Colonic mucosa (tissue), 4 donors: ENCODE measurements around the gene MEF2D. TPM values are rescaled to one million over a fixed set of nuclear protein-coding genes. Genes with fewer than 3 reads are reported as not detected.

Experiments
- DNase-seq: peaks from one replicate; pipeline ENCODE4 v3.0.0-alpha.2; 2020
- H3K27ac ChIP-seq: fragments of 200-600 bp; one replicate; pipeline ENCODE4 v1.8.0; 2021
- H3K27me3 ChIP-seq: fragments of 200-600 bp; one replicate; pipeline ENCODE4 v1.8.0; 2021
- H3K36me3 ChIP-seq: fragments of 200-600 bp; one replicate; pipeline ENCODE4 v1.8.0; 2021
- H3K4me1 ChIP-seq: fragments of 200-600 bp; one replicate; pipeline ENCODE4 v1.8.0; 2021; ENCODE audit warnings: mild to moderate bottlenecking
- H3K4me3 ChIP-seq: fragments of 200-600 bp; one replicate; pipeline ENCODE4 v1.8.0; 2021
- H3K9ac ChIP-seq, 2 donors: one replicate each; pipeline ENCODE4 v1.7.0; 2013; ENCODE audit warnings: control low read depth in 2 of 2, low read depth in 2 of 2, low read length in 2 of 2
- H3K9me3 ChIP-seq: fragments of 200-600 bp; one replicate; pipeline ENCODE4 v1.8.0; 2021
- intact Hi-C: fragments of 100-400 bp; cut with DNase I; formaldehyde crosslinking; loops from one replicate; pipeline ENCODE4 v1.14.1; 2022
- total RNA-seq, 2 donors: library from RNA; stranded (reverse); fragmentation: NEBNext Ultra II Directional in 1 of 2; extraction: Animal tissue kit (Norgen Biotek cat#: 25700) in 1 of 2; gene quantifications; one replicate each; pipeline ENCODE4 v1.2.1, GENCODE V29; 2021
- TF ChIP-seq, protein P1 (sequence below): fragments of 200-600 bp; IDR thresholded peaks from one replicate; pipeline ENCODE4 v1.8.0; 2022; ENCODE audit warnings: antibody characterized with exemption, mild to moderate bottlenecking
- donor health status: healthy.
- donor health status: DM: no; HTN: no; CAD: no.
- donor health status: DM: no; HTN: no; CAD: no.

The MEF2D gene
- total RNA-seq, 2 donors from 2014 or later = 32.3 to 49.9 TPM

DNA sequence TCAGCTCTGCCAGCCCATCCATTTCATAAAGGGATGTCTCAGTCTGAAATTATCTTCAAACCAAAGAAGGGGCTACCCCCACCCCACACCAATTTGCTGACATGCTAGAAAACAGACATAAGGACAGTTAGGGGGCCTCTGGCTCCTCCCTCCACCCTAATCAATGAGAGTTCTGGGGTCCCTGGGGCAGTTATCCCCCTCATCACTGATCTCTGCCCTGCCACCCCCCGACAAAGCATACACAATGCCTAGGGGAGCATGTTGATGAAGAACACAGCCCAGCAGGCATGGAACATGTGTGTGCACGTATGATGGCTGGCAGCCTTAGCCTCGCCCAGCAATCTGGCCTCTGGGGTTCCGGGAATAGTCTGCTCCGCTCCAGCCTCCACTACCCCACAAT lies 72.6 kb downstream of the MEF2D start:
- Histone ChIP-seq H3K9ac (no peak overlapping the region), H3K27me3 (peaks cover 53% of the 10 kb centered on the region), H3K36me3 (no peaks in the 10 kb centered on the region), H3K27ac (no peak overlapping the region), H3K4me1 (no peaks in the 10 kb centered on the region), H3K4me3 (no peak overlapping the region), H3K9me3 (no peaks in the 10 kb centered on the region)
- DNase-seq = no peak
- TF ChIP-seq, protein P1, sequence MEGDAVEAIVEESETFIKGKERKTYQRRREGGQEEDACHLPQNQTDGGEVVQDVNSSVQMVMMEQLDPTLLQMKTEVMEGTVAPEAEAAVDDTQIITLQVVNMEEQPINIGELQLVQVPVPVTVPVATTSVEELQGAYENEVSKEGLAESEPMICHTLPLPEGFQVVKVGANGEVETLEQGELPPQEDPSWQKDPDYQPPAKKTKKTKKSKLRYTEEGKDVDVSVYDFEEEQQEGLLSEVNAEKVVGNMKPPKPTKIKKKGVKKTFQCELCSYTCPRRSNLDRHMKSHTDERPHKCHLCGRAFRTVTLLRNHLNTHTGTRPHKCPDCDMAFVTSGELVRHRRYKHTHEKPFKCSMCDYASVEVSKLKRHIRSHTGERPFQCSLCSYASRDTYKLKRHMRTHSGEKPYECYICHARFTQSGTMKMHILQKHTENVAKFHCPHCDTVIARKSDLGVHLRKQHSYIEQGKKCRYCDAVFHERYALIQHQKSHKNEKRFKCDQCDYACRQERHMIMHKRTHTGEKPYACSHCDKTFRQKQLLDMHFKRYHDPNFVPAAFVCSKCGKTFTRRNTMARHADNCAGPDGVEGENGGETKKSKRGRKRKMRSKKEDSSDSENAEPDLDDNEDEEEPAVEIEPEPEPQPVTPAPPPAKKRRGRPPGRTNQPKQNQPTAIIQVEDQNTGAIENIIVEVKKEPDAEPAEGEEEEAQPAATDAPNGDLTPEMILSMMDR = no peak
- intact Hi-C loops = no loop called here

GRCh38 chr1:156425943-156426342 lies 74.6 kb downstream of the MEF2D start:
- no peak overlapping the region for H3K4me3 ChIP-seq
- intact Hi-C loops = no loop called here
- no peak for DNase-seq
- TF ChIP-seq, protein P1 = no peak
- peaks cover 7% of the 10 kb centered on the region for H3K4me1 ChIP-seq
- no peaks in the 10 kb centered on the region for H3K9me3 ChIP-seq
- no peak overlapping the region for H3K9ac ChIP-seq
- peaks cover 54% of the 10 kb centered on the region for H3K27me3 ChIP-seq
- no peaks in the 10 kb centered on the region for H3K36me3 ChIP-seq
- H3K27ac ChIP-seq = no peak overlapping the region

DNA sequence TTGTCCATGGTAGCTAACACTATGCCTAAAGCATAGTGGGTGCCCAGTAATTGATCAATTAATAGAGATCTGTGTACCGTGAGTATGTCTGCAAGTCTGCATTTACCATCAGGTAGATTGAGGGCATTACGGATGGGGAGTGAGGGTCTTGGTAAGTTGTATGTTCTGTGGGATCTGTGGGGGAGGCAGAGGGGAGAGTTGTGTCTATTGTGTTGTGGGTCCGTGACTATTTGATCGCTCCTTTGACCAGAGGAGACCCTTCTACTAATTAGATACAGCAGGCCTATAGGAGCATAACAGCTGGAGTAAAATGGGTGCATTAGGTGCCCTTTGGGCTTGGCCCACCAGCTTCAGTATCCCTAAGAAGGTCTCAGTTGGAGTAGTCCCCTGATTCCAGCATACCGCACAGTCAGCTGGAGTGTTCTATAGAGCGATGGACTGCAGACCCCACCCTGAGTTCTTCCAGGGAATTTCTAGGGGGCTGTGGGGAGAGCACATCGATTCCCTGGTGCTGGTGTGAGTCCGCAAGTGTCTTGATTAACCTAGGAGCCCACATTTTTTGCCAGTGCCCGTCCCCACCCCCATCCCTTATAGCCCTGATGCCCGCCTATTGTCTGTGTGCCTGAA lies 75.7 kb downstream of the MEF2D start:
- Histone ChIP-seq H3K36me3 (no peaks in the 10 kb centered on the region), H3K27ac (no peak overlapping the region), H3K9ac (no peak overlapping the region), H3K4me1 (peaks cover 17% of the 10 kb centered on the region), H3K9me3 (no peaks in the 10 kb centered on the region), H3K27me3 (peaks cover 58% of the 10 kb centered on the region), H3K4me3 (no peak overlapping the region)
- TF ChIP-seq, protein P1 = no peak
- intact Hi-C loops = no loop called here
- DNase-seq = no peak

DNA sequence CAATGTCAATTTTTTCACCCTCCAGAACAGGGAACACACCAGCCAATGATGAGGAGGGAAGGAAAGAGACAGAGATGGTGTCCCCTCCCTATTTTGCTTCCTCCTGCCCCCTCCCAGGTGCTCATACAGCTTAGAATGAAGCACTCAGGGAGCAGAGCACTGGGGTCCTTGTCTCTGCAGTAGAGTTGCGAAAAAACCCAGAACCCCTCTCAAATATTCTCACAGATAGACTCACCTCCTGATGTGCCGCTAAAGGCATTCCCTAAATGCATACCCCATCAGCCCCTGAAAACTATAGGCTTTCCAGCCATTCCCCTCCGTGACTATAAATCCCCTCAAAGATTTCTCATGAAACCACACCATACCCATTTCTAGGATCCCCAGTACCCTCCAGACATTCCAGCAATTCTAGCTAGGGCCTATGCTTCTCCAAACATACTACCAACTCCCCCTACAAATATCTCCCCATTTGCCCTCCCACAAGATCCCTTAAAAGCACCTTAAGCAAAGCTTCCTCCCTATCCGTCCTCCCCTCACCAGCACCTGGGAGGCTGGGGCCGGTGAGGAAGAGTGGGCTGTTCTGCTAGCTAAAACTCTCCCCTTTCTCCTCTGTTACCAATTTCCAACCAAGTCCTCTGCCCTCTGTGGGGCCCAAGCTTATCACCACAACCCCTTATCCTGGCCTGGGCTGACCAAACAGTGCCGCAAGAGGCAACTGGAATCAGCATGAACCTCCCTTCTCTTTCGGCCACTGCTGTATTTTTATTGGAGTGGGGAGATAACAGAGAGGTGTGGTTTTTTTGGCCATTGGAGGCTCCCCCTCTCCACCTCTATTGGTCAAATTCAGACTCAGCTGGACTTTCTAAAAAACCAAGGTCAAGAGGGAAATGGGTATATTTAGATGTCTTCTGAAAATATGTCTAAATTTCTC lies 76.9 kb downstream of the MEF2D start:
- no peak overlapping the region for H3K27ac ChIP-seq
- DNase-seq = no peak
- no peaks in the 10 kb centered on the region for H3K9me3 ChIP-seq
- no peak overlapping the region for H3K9ac ChIP-seq
- H3K4me1 ChIP-seq = peaks cover 18% of the 10 kb centered on the region
- TF ChIP-seq, protein P1 = no peak
- no peaks in the 10 kb centered on the region for H3K36me3 ChIP-seq
- no peak overlapping the region for H3K4me3 ChIP-seq
- intact Hi-C loops = no loop called here
- H3K27me3 ChIP-seq = peaks cover 57% of the 10 kb centered on the region

DNA sequence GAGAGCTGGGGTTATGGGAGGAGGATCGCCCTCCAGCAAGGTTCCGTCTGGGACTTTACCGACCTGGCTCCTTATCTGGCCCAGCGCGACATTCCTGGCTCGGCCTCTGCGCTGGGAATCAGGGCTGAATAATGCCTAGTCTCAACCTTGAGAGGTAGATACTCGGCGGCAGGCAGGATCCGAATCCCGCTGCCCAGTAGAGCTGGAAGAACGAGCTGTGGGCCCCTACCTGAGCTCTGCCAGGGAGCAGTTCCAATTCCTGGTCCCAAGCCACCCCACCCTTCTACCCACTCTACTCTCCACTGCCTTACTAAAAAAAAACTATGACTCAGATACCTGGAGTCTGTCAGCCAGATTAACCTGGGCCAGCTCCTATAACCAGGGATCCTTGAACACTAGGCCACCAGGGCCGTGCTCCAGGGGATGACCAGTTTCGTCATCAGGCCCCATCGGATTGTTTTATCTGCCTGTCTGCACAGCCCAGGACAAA lies 77.9 kb downstream of the MEF2D start:
- TF ChIP-seq, protein P1 = no peak
- no peak overlapping the region for H3K9ac ChIP-seq
- H3K36me3 ChIP-seq = no peaks in the 10 kb centered on the region
- no peak for DNase-seq
- intact Hi-C loops = no loop called here
- no peak overlapping the region for H3K27ac ChIP-seq
- peaks cover 60% of the 10 kb centered on the region for H3K27me3 ChIP-seq
- H3K4me1 ChIP-seq = peaks cover 18% of the 10 kb centered on the region
- no peaks in the 10 kb centered on the region for H3K9me3 ChIP-seq
- H3K4me3 ChIP-seq = no peak overlapping the region
